ENCODE data around the gene ACMSD. TPM values are rescaled to one million over a fixed set of nuclear protein-coding genes. Genes with fewer than 3 reads are reported as not detected.

Gene ACMSD
- total and polyA plus RNA-seq, 9 of the 15 experiments (the other 6 are each of a cell fraction or from before 2014, with no cell fraction given) = not detected

DNA sequence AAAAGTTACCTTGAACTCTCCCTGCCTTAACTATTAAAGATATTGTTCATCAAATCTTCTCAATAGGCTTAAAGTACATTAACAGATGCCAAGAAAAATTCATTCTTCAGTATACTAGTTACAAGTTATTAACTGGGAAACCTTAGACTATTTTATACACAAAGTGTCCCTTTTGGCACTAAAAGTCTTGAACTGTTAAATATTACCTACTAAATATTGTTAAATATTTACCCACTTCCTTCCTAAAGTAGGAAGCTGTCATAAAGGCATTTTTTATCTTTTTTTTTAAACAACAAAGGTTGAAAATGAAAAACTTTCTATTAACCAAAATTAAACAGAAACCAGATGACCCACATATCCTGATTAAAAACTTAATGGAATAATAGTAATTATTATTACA, 60.8 kb downstream of the ACMSD start (continued):
- TF ChIP-seq, protein P1, sequence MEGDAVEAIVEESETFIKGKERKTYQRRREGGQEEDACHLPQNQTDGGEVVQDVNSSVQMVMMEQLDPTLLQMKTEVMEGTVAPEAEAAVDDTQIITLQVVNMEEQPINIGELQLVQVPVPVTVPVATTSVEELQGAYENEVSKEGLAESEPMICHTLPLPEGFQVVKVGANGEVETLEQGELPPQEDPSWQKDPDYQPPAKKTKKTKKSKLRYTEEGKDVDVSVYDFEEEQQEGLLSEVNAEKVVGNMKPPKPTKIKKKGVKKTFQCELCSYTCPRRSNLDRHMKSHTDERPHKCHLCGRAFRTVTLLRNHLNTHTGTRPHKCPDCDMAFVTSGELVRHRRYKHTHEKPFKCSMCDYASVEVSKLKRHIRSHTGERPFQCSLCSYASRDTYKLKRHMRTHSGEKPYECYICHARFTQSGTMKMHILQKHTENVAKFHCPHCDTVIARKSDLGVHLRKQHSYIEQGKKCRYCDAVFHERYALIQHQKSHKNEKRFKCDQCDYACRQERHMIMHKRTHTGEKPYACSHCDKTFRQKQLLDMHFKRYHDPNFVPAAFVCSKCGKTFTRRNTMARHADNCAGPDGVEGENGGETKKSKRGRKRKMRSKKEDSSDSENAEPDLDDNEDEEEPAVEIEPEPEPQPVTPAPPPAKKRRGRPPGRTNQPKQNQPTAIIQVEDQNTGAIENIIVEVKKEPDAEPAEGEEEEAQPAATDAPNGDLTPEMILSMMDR (IDR thresholded peaks at IDR 0.05 in 2 of 3, conservative IDR thresholded peaks at IDR 0.05 in 1 of 3; ENCODE audit: insufficient read depth in 2 of 3, low read depth in 1 of 3, low read length in 3 of 3) = no peak
- TF ChIP-seq ZNF143 (CRISPR knock-in tag; IDR thresholded peaks at IDR 0.05) = no peak
- TF ChIP-seq, protein P2, sequence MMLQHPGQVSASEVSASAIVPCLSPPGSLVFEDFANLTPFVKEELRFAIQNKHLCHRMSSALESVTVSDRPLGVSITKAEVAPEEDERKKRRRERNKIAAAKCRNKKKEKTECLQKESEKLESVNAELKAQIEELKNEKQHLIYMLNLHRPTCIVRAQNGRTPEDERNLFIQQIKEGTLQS (IDR thresholded peaks at IDR 0.05) = no peak
- TF ChIP-seq, protein P2 (CRISPR knock-in tag; conservative IDR thresholded peaks at IDR 0.05) = no peak

DNA sequence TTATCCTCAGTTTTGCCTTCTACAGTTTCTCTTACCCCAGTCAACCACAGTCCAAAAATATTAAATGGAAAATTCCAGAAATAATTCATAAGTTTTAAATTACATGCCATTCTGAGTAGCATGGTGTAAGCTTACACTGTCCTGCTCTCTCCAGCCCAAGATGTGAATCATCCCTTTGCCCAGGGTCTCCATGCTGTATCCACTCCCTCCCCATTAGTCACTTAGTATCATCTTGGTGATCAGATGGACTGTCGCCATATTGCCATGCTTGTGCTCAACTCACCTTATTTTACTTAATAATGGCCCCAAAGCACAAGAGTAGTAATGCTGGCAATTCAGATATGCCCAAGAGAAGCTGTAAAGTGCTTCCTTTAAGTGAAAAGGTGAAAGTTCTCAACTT, 61.7 kb downstream of the ACMSD start:
- Histone ChIP-seq H3K79me2 (ENCODE audit: control insufficient read depth, insufficient read depth, low read length) (no peaks in the 10 kb centered on the region), H3K9me3 (replicated peaks; ENCODE audit: control insufficient read depth, insufficient read depth, low read depth, low read length) (no peaks in the 10 kb centered on the region), H3K9ac (ENCODE audit: insufficient read depth in 1 of 2, low read depth in 2 of 2, low read length in 2 of 2) (no peak overlapping the region), H3K27ac (ENCODE audit: extremely low read depth, low read depth, low read length) (no peak overlapping the region), H3K9me1 (ENCODE audit: control insufficient read depth, insufficient read depth, low read length) (no peaks in the 10 kb centered on the region), H3K27me3 (ENCODE audit: control insufficient read depth in 2 of 2, insufficient read depth in 2 of 2, low read length in 2 of 2) (peaks cover 4 to 6% of the 10 kb centered on the region in 2 experiments; a peak in 1 of 5 replicates), H2AFZ (ENCODE audit: low read depth, low read length) (no peak overlapping the region), H3K4me2 (ENCODE audit: insufficient read depth, low read length) (no peak overlapping the region), H3K4me1 (replicated peaks in 1 of 2; ENCODE audit: control insufficient read depth in 2 of 2, insufficient read depth in 2 of 2, low read length in 2 of 2) (no peaks in the 10 kb centered on the region), H3K4me3 (no peak overlapping the region), H3K36me3 (ENCODE audit: control insufficient read depth, insufficient read depth, low read length) (no peaks in the 10 kb centered on the region), H4K20me1 (replicated peaks; ENCODE audit: control insufficient read depth, insufficient read depth, low read length) (no peaks in the 10 kb centered on the region)
- no peak for FAIRE-seq
- 0% methylated on average over 1 of the region's 1 CpG for WGBS (ENCODE audit: insufficient coverage, low coverage, missing lambda C conversion rate)
- no TSS peak for BruUV-seq (replicated peaks)
- ChIA-PET POLR2A (no interaction called here), CTCF (ENCODE audit: low intra/inter-chr PET ratio) (interaction anchor here (0.7 kb wide), 1 partner anchor 432 kb away, joined by 3 read pairs; no protein-coding TSS in a partner anchor)
- intact Hi-C loops (cut with micrococcal nuclease) = no loop called here
- in situ Hi-C loops (cut with MboI) = loop anchor here (5.0 kb wide), 1 partner anchor 438 kb away; no protein-coding TSS in a partner anchor
- DNase-seq (ENCODE audit: extremely low read depth in 1 of 4, low spot score in 3 of 4) = no peak
- TF ChIP-seq, protein P3, sequence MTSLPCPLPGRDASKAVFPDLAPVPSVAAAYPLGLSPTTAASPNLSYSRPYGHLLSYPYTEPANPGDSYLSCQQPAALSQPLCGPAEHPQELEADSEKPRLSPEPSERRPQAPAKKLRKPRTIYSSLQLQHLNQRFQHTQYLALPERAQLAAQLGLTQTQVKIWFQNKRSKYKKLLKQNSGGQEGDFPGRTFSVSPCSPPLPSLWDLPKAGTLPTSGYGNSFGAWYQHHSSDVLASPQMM (CRISPR knock-in tag; IDR thresholded peaks at IDR 0.05) = no peak
- TF ChIP-seq, protein P4, sequence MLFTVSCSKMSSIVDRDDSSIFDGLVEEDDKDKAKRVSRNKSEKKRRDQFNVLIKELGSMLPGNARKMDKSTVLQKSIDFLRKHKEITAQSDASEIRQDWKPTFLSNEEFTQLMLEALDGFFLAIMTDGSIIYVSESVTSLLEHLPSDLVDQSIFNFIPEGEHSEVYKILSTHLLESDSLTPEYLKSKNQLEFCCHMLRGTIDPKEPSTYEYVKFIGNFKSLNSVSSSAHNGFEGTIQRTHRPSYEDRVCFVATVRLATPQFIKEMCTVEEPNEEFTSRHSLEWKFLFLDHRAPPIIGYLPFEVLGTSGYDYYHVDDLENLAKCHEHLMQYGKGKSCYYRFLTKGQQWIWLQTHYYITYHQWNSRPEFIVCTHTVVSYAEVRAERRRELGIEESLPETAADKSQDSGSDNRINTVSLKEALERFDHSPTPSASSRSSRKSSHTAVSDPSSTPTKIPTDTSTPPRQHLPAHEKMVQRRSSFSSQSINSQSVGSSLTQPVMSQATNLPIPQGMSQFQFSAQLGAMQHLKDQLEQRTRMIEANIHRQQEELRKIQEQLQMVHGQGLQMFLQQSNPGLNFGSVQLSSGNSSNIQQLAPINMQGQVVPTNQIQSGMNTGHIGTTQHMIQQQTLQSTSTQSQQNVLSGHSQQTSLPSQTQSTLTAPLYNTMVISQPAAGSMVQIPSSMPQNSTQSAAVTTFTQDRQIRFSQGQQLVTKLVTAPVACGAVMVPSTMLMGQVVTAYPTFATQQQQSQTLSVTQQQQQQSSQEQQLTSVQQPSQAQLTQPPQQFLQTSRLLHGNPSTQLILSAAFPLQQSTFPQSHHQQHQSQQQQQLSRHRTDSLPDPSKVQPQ (CRISPR knock-in tag; IDR thresholded peaks at IDR 0.05; ENCODE audit: borderline replicate concordance) = no peak
- TF ChIP-seq, protein P5, sequence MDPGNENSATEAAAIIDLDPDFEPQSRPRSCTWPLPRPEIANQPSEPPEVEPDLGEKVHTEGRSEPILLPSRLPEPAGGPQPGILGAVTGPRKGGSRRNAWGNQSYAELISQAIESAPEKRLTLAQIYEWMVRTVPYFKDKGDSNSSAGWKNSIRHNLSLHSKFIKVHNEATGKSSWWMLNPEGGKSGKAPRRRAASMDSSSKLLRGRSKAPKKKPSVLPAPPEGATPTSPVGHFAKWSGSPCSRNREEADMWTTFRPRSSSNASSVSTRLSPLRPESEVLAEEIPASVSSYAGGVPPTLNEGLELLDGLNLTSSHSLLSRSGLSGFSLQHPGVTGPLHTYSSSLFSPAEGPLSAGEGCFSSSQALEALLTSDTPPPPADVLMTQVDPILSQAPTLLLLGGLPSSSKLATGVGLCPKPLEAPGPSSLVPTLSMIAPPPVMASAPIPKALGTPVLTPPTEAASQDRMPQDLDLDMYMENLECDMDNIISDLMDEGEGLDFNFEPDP (CRISPR knock-in tag; IDR thresholded peaks at IDR 0.05) = no peak
- no peak for TF ChIP-seq ZNF668 (CRISPR knock-in tag; IDR thresholded peaks at IDR 0.05)
- no peak for TF ChIP-seq BACH1 (tag; IDR thresholded peaks at IDR 0.05)
- TF ChIP-seq PHF21A (IDR thresholded peaks at IDR 0.05; ENCODE audit: borderline replicate concordance, low read depth) = no peak
- ATAC-seq = no peak
